H9 (cell line): ENCODE results near the gene ANTKMT. TPM values are rescaled to one million over a fixed set of nuclear protein-coding genes. Genes with fewer than 3 reads are reported as not detected.

ENCODE experiments used
- DNase-seq: peaks from one replicate; pipeline ENCODE4 v3.0.0-alpha.2; 2017
- H2AFZ ChIP-seq: one replicate; pipeline ENCODE4 v1.6.1; 2013; ENCODE audit warnings: mild to moderate bottlenecking, low read length, control low read depth, moderate library complexity
- H2AK5ac ChIP-seq: 2 replicates; pipeline ENCODE4 v1.6.1; 2013; ENCODE audit warnings: low read length, control low read depth, mixed read lengths; ENCODE audit not compliant: insufficient read length
- H2BK120ac ChIP-seq: one replicate; pipeline ENCODE4 v1.6.1; 2013; ENCODE audit warnings: low read depth, mild to moderate bottlenecking, low read length, control low read depth, inconsistent platforms; ENCODE audit not compliant: poor library complexity, severe bottlenecking
- H2BK12ac ChIP-seq: 2 replicates; pipeline ENCODE4 v1.6.1; 2013; ENCODE audit warnings: low read length, control low read depth, mixed read lengths, low read depth; ENCODE audit not compliant: insufficient read length
- H2BK15ac ChIP-seq: 2 replicates; pipeline ENCODE4 v1.6.1; 2013; ENCODE audit warnings: low read depth, low read length, control low read depth
- H2BK20ac ChIP-seq: one replicate; pipeline ENCODE4 v1.6.1; 2013; ENCODE audit warnings: low read depth, mild to moderate bottlenecking, low read length, control low read depth, inconsistent platforms; ENCODE audit not compliant: poor library complexity, severe bottlenecking
- H2BK5ac ChIP-seq: 2 replicates; pipeline ENCODE4 v1.6.1; 2013; ENCODE audit warnings: low read length, control low read depth, mixed read lengths; ENCODE audit not compliant: insufficient read length
- H3K14ac ChIP-seq: 2 replicates; pipeline ENCODE4 v1.6.1; 2013; ENCODE audit warnings: low read length, control low read depth; ENCODE audit not compliant: insufficient read depth
- H3K18ac ChIP-seq: 2 replicates; pipeline ENCODE4 v1.6.1; 2013; ENCODE audit warnings: low read depth, mild to moderate bottlenecking, mixed read lengths, low read length, control low read depth; ENCODE audit not compliant: insufficient read length
- H3K23ac ChIP-seq: 2 replicates; pipeline ENCODE4 v1.6.1; 2013; ENCODE audit warnings: low read length, control low read depth, mixed read lengths, low read depth; ENCODE audit not compliant: insufficient read length
- H3K23me2 ChIP-seq: 2 replicates; pipeline ENCODE4 v1.6.1; 2013; ENCODE audit warnings: low read depth, mild to moderate bottlenecking, mixed read lengths, low read length, control low read depth; ENCODE audit not compliant: insufficient read length, poor library complexity, severe bottlenecking
- H3K27ac ChIP-seq: 2 replicates; pipeline ENCODE4 v1.5.1; 2013; ENCODE audit warnings: low read length, control low read depth, mixed read lengths, low read depth; ENCODE audit not compliant: insufficient read length
- H3K27me3 ChIP-seq: 2 replicates; pipeline ENCODE4 v1.6.1; 2013; ENCODE audit warnings: low read length, control low read depth, inconsistent platforms; ENCODE audit not compliant: insufficient read depth
- H3K4ac ChIP-seq: 2 replicates; pipeline ENCODE4 v1.6.1; 2013; ENCODE audit warnings: low read depth, mild to moderate bottlenecking, control low read depth, inconsistent platforms, low read length, moderate library complexity
- H3K4me1 ChIP-seq: 2 replicates; pipeline ENCODE4 v1.6.1; 2013; ENCODE audit warnings: low read length, control low read depth, inconsistent platforms; ENCODE audit not compliant: insufficient read depth
- H3K4me2 ChIP-seq: 2 replicates; pipeline ENCODE4 v1.6.1; 2013; ENCODE audit warnings: low read length, control low read depth, mixed read lengths; ENCODE audit not compliant: insufficient read length, insufficient read depth
- H3K56ac ChIP-seq: 2 replicates; pipeline ENCODE4 v1.6.1; 2013; ENCODE audit warnings: low read depth, mild to moderate bottlenecking, mixed read lengths, low read length, control low read depth; ENCODE audit not compliant: insufficient read length
- H3K79me1 ChIP-seq: 2 replicates; pipeline ENCODE4 v1.6.1; 2013; ENCODE audit warnings: low read depth, mild to moderate bottlenecking, moderate library complexity, low read length, control low read depth, inconsistent platforms; ENCODE audit not compliant: insufficient read depth, poor library complexity, severe bottlenecking
- H3K79me2 ChIP-seq: 2 replicates; pipeline ENCODE4 v1.6.1; 2013; ENCODE audit warnings: low read length, control low read depth, inconsistent platforms; ENCODE audit not compliant: insufficient read depth
- H3K9ac ChIP-seq: 2 replicates; pipeline ENCODE4 v1.6.1; 2013; ENCODE audit warnings: low read length, control low read depth, mixed read lengths; ENCODE audit not compliant: insufficient read length; ENCODE audit errors: extremely low read depth
- H3K9me3 ChIP-seq: one replicate; pipeline ENCODE4 v1.6.1; 2013; ENCODE audit warnings: low read depth, low read length, inconsistent platforms; ENCODE audit not compliant: control insufficient read depth
- H3T11ph ChIP-seq: one replicate; pipeline ENCODE4 v1.6.1; 2013; ENCODE audit warnings: mild to moderate bottlenecking, low read length, control low read depth, inconsistent platforms
- H4K20me1 ChIP-seq: one replicate; pipeline ENCODE4 v1.6.1; 2013; ENCODE audit not compliant: control insufficient read depth, insufficient read length, insufficient read depth
- H4K5ac ChIP-seq: 2 replicates; pipeline ENCODE4 v1.6.1; 2013; ENCODE audit warnings: low read depth, mild to moderate bottlenecking, mixed read lengths, low read length, control low read depth; ENCODE audit not compliant: insufficient read length
- H4K8ac ChIP-seq: replicated peaks from 2 replicates; pipeline ENCODE4 v1.6.1; 2013; ENCODE audit warnings: low read length, control low read depth, mixed read lengths, low read depth; ENCODE audit not compliant: insufficient read length
- H4K91ac ChIP-seq: 2 replicates; pipeline ENCODE4 v1.6.1; 2013; ENCODE audit warnings: low read depth, mild to moderate bottlenecking, moderate library complexity, mixed read lengths, low read length, control low read depth; ENCODE audit not compliant: insufficient read length
- H3K27ac Mint-ChIP-seq, 3 experiments: 2 replicates in 2 of 3; 3 replicates in 1 of 3; pipeline ENCODE4 v1.8.0; 2020 to 2021; ENCODE audit warnings: mixed read lengths in 3 of 3, mild to moderate bottlenecking in 1 of 3, moderate library complexity in 1 of 3
- H3K27me3 Mint-ChIP-seq: 2 replicates; pipeline ENCODE4 v1.8.0; 2021; ENCODE audit warnings: low read depth, mild to moderate bottlenecking, moderate library complexity, mixed read lengths
- H3K36me3 Mint-ChIP-seq, 3 experiments: 2 replicates in 2 of 3; 3 replicates in 1 of 3; pipeline ENCODE4 v1.8.0; 2020 to 2021; ENCODE audit warnings: low read depth in 3 of 3, mixed read lengths in 3 of 3; ENCODE audit not compliant: insufficient read depth in 1 of 3
- H3K4me1 Mint-ChIP-seq, 2 experiments: 2 replicates each; pipeline ENCODE4 v1.8.0; 2020; ENCODE audit warnings: mixed read lengths in 2 of 2
- H3K4me3 Mint-ChIP-seq, 2 experiments: 2 replicates in 1 of 2; 3 replicates in 1 of 2; pipeline ENCODE4 v1.8.0; 2020 to 2021; ENCODE audit warnings: mild to moderate bottlenecking in 2 of 2, mixed read lengths in 2 of 2, moderate library complexity in 1 of 2
- H3K9me3 Mint-ChIP-seq, 2 experiments: 2 replicates in 1 of 2; 3 replicates in 1 of 2; pipeline ENCODE4 v1.8.0; 2020; ENCODE audit warnings: mild to moderate bottlenecking in 2 of 2, mixed read lengths in 2 of 2, moderate library complexity in 1 of 2
- CTCF ChIP-seq: fragments of 200-600 bp; sonication (generic); conservative IDR thresholded peaks from 3 replicates; pipeline ENCODE4 v1.8.0; 2021; ENCODE audit warnings: antibody characterized with exemption, mild to moderate bottlenecking
- WGBS: extraction: QIAGEN DNeasy Blood & Tissue Kit; methylation state at CpG from one replicate; pipeline ENCODE4 v1.1.7; 2013; ENCODE audit warnings: missing lambda C conversion rate, low lambda C conversion rate, mixed read lengths; ENCODE audit not compliant: insufficient read length; ENCODE audit errors: extremely low coverage; 5-methylcytosine and 5-hydroxymethylcytosine counted together
- total RNA-seq: library from RNA; stranded (reverse); gene quantifications from 2 replicates; pipeline ENCODE4 v1.2.1, GENCODE V29; 2021

The ANTKMT gene
- total RNA-seq, 1 experiment from 2014 or later, result 31.5 TPM

- H3K36me3 Mint-ChIP-seq, result no peaks in the 10 kb centered on the region
- H3K4ac ChIP-seq, result no peak overlapping the region
- no peaks in the 10 kb centered on the region for H3K79me1 ChIP-seq
Observed at GRCh38 chr16:766820-767640, 46.1 kb downstream of the ANTKMT start.

More at GRCh38 chr16:766820-767640, 46.1 kb downstream of the ANTKMT start:
- no peak overlapping the region for H2AK5ac ChIP-seq
- H3K14ac ChIP-seq, result no peak overlapping the region
- H2AFZ ChIP-seq, result no peak overlapping the region
- no peak overlapping the region for H3K4me2 ChIP-seq
- H3K18ac ChIP-seq, result no peak overlapping the region
- no peak overlapping the region for H2BK12ac ChIP-seq
- H3K9me3 ChIP-seq, result no peaks in the 10 kb centered on the region
- no peak for TF ChIP-seq CTCF
- no peak overlapping the region for H4K8ac ChIP-seq
- no peak overlapping the region for H3K9ac ChIP-seq
- no peaks in the 10 kb centered on the region for H3K79me2 ChIP-seq
- no peak overlapping the region for H2BK20ac ChIP-seq
- Mint-ChIP-seq H3K4me1 (peaks cover 0 to 3% of the 10 kb centered on the region in 2 experiments; a peak in 1 of 4 replicates), H3K9me3 (no peaks in the 10 kb centered on the region; a peak in 1 of 5 replicates), H3K4me3 (no peak overlapping the region), H3K27me3 (peaks cover 5% of the 10 kb centered on the region), H3K27ac (no peak overlapping the region)
- DNase-seq, result no peak
- H4K20me1 ChIP-seq, result no peaks in the 10 kb centered on the region
- no peak overlapping the region for H2BK15ac ChIP-seq
- H3K56ac ChIP-seq, result no peak overlapping the region
- no CpG with 5 or more reads among the region's 48 CpGs for WGBS
- H3K27ac ChIP-seq, result no peak overlapping the region
- H3K4me1 ChIP-seq, result no peaks in the 10 kb centered on the region
- no peak overlapping the region for H3K23ac ChIP-seq
- H3K23me2 ChIP-seq, result no peaks in the 10 kb centered on the region
- no peak overlapping the region for H4K5ac ChIP-seq
- H3K27me3 ChIP-seq, result no peaks in the 10 kb centered on the region
- no peak overlapping the region for H4K91ac ChIP-seq
- H2BK5ac ChIP-seq, result no peak overlapping the region
- H2BK120ac ChIP-seq, result no peak overlapping the region
- no peak overlapping the region for H3T11ph ChIP-seq
